Prostate gland (tissue), 2 donors: ENCODE data around the gene FSD2. TPM values are rescaled to one million over a fixed set of nuclear protein-coding genes. Genes with fewer than 3 reads are reported as not detected.
"Not testable (repeated sequence)": the region's sequence is repeated elsewhere in the genome, so short reads cannot be mapped to it uniquely, and the experiment has no call there.

Source experiments
- DNase-seq: peaks from one replicate; pipeline ENCODE4 v3.0.0-alpha.2; 2019; ENCODE audit warnings: low spot score
- H3K27ac ChIP-seq, 2 donors: fragments of 200-600 bp; sonication (generic); 2 replicates each; pipeline ENCODE4 v1.5.1; 2017 to 2019
- H3K27me3 ChIP-seq: fragments of 200-600 bp; sonication (generic); replicated peaks from 2 replicates; pipeline ENCODE4 v1.5.1; 2019; ENCODE audit not compliant: insufficient read depth
- H3K36me3 ChIP-seq, 2 donors: fragments of 200-600 bp; sonication (generic); 1 replicate in 1 of 2; 2 replicates in 1 of 2; pipeline versions ENCODE4 v1.5.1 to v1.8.1; 2017 to 2019
- H3K4me1 ChIP-seq: fragments of 200-600 bp; sonication (generic); replicated peaks from 2 replicates; pipeline ENCODE4 v1.5.1; 2019
- H3K4me3 ChIP-seq, 2 donors: fragments of 200-600 bp; sonication (generic); 2 replicates each; pipeline ENCODE4 v1.5.1; 2017 to 2019
- H3K9me3 ChIP-seq: fragments of 200-600 bp; sonication (generic); 2 replicates; pipeline ENCODE4 v1.5.1; 2017
- POLR2A ChIP-seq: fragments of 450-650 bp; IDR thresholded peaks from one replicate; pipeline ENCODE4 v1.6.1; 2016; ENCODE audit warnings: antibody characterized with exemption, mild to moderate bottlenecking
- POLR2AphosphoS5 ChIP-seq: sonication (generic); formaldehyde crosslinking; IDR thresholded peaks from one replicate; pipeline ENCODE4 v1.6.1; 2017; ENCODE audit warnings: antibody characterized with exemption
- WGBS: methylation state at CpG from one replicate; pipeline ENCODE4 v1.1.5; 2018; 5-methylcytosine and 5-hydroxymethylcytosine counted together
- intact Hi-C: fragments of 100-400 bp; cut with DNase I; formaldehyde crosslinking; loops from one replicate; pipeline ENCODE4 v1.14.2; 2022
- total RNA-seq, 2 donors: library from RNA; depleted of rRNA; stranded (reverse); fragments of >200 nt; gene quantifications; one replicate each; pipeline ENCODE4 v1.1.0, GENCODE V29; 2016
- TF ChIP-seq, protein P1 (sequence below), 4 experiments: fragments of 200-600 bp in 2 of 4; fragments of 450-650 bp in 2 of 4; sonication (generic) in 2 of 4; IDR thresholded peaks; 1 replicate in 3 of 4; 2 replicates in 1 of 4; pipeline ENCODE4 v1.5.1; 2016 to 2019; ENCODE audit warnings: antibody characterized with exemption in 4 of 4, mild to moderate bottlenecking in 2 of 4, moderate library complexity in 2 of 4

Gene FSD2
- total RNA-seq, 2 donors from 2014 or later, result 0.05 TPM; not detected in 1

DNA sequence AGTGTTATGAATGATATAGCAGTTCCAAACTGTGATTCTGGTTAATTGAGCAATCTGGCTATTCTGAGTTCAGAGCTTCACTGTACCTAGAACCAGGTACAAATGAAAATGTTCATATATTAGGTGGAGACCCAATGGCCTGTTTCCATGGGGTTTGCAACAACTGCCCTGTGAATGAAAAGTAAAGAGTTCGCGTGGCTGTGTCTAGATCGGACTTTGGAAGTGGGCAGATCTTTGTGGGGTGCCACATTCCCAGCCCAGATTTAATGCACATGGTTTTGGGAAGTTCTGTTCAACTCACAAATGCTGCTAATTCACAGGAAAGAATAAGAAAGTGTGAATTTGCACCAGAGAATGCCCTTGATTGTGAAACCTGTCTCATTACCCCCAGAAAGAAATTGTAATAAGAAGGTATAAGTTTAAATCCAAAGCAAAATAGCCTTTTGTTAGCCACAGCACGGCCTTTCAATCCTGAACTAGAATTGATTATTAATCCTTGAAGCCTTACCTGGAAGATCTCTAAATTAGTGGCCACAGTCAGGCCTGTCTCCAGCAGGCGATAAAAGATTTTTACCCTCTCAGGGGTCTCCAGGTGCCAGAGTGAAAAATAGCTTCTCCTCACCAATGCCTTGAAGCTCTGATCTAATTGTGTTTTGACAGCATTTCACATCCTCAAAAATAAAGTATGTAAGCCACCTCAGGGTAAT is 26.2 kb upstream of the FSD2 start:
- Histone ChIP-seq H3K27ac (no peak overlapping the region), H3K27me3 (no peaks in the 10 kb centered on the region), H3K4me1 (no peaks in the 10 kb centered on the region), H3K36me3 (peaks cover 6 to 26% of the 10 kb centered on the region in 2 donors), H3K9me3 (no peaks in the 10 kb centered on the region), H3K4me3 (no peak overlapping the region)
- DNase-seq, result no peak
- intact Hi-C loops, result no loop called here
- TF ChIP-seq POLR2A (no peak), POLR2AphosphoS5 (no peak)
- TF ChIP-seq, protein P1, sequence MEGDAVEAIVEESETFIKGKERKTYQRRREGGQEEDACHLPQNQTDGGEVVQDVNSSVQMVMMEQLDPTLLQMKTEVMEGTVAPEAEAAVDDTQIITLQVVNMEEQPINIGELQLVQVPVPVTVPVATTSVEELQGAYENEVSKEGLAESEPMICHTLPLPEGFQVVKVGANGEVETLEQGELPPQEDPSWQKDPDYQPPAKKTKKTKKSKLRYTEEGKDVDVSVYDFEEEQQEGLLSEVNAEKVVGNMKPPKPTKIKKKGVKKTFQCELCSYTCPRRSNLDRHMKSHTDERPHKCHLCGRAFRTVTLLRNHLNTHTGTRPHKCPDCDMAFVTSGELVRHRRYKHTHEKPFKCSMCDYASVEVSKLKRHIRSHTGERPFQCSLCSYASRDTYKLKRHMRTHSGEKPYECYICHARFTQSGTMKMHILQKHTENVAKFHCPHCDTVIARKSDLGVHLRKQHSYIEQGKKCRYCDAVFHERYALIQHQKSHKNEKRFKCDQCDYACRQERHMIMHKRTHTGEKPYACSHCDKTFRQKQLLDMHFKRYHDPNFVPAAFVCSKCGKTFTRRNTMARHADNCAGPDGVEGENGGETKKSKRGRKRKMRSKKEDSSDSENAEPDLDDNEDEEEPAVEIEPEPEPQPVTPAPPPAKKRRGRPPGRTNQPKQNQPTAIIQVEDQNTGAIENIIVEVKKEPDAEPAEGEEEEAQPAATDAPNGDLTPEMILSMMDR (IDR thresholded peaks at IDR 0.05), result no peak
- WGBS, result 91% methylated on average over 5 of the region's 5 CpGs

DNA sequence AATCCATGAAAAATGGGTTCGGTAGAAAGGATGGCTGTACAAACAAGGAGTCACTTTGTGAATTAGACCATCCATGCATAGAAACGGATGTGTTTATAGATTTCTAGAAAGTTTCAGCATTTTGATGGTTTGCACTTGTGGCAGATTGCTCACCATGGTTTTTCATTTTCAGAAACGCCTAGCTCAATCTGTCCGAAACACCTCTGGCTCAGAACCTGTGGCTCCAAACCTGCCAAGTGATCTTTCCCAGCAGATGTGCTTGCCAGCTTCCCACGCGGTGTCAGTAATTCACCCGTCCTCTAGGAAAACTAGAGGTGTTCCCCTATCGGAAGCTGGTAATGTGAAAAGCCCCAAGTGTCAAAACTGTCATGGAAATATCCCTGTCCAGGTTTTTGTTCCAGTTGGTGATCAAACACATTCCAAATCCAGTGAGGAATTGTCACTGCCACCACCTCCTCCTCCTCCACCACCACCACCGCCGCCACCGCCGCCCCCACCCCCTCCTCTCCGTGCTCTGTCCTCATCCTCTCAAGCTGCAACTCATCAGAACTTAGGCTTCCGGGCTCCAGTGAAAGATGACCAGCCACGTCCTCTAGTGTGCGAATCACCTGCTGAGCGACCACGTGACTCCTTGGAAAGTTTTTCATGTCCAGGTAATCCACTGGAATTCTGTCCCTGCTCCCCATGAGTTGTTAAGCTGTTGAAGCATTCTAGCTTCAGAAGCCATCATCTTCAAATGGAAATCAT is 24.7 kb upstream of the FSD2 start:
- H3K27ac ChIP-seq, result no peak overlapping the region
- WGBS, result 89% methylated on average over 17 of the region's 18 CpGs
- intact Hi-C loops, result no loop called here
- H3K9me3 ChIP-seq, result no peaks in the 10 kb centered on the region
- H3K36me3 ChIP-seq, result peaks cover 6 to 18% of the 10 kb centered on the region in 2 donors
- H3K27me3 ChIP-seq, result no peaks in the 10 kb centered on the region
- DNase-seq, result peak; percentile 3
- H3K4me3 ChIP-seq, result no peak overlapping the region
- no peaks in the 10 kb centered on the region for H3K4me1 ChIP-seq
- TF ChIP-seq, protein P1 (IDR thresholded peaks at IDR 0.05), result no peak
- no peak for TF ChIP-seq POLR2AphosphoS5
- TF ChIP-seq POLR2A, result no peak

DNA sequence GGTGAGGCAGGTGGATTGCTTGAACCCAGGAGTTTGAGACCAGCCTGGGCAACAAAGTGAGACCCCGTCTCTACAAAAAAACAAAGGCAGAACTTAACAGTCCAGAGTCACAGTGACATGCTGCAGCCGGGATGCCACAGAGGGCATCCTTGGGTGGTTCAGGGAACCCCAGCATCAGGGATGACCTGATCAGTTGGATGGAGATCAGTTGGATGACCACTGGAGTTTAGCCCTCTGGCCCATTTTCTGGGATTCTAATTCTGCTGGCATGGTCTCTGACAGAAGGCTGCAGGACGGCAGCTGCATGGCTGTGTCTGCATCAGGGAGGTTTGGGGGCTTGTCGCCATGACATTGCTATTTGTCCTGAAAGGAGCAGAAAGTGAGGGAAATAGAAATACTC is 23.4 kb upstream of the FSD2 start:
- DNase-seq, result peak; percentile 3
- Histone ChIP-seq H3K27ac (no peak overlapping the region), H3K27me3 (no peaks in the 10 kb centered on the region), H3K36me3 (peaks cover 6 to 7% of the 10 kb centered on the region in 2 donors), H3K4me1 (no peaks in the 10 kb centered on the region), H3K9me3 (no peaks in the 10 kb centered on the region), H3K4me3 (no peak overlapping the region)
- 95% methylated on average over 4 of the region's 4 CpGs for WGBS
- intact Hi-C loops, result no loop called here
- TF ChIP-seq POLR2A (no peak), POLR2AphosphoS5 (no peak)
- TF ChIP-seq, protein P1 (IDR thresholded peaks at IDR 0.05), result no peak

DNA sequence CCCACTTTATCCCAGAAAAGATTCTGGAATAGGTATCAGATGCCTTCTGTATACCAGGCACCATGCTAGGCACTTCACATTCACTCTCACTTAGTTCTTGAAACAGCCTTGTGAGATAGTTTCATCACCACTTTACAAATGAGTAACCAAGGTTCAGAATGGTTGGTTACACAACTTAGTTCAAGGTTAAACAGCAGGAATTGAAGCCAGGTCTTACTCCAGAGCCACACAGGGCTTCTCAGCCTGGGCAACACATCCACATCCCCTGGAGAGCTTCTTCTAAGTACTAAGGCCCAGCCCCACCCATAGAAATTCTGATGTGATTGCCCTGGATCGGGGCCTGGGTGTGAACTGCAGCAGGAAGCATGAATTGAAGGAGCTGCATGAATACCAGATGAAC is 22.2 kb upstream of the FSD2 start:
- no peak overlapping the region for H3K4me3 ChIP-seq
- peaks cover 0 to 6% of the 10 kb centered on the region in 2 donors for H3K36me3 ChIP-seq
- DNase-seq, result peak; percentile 0
- no peak overlapping the region for H3K27ac ChIP-seq
- H3K27me3 ChIP-seq, result no peaks in the 10 kb centered on the region
- H3K4me1 ChIP-seq, result no peaks in the 10 kb centered on the region
- no peaks in the 10 kb centered on the region for H3K9me3 ChIP-seq
- 80% methylated on average over 1 of the region's 1 CpG for WGBS
- intact Hi-C loops, result no loop called here
- TF ChIP-seq, protein P1 (IDR thresholded peaks at IDR 0.05), result no peak
- TF ChIP-seq POLR2A, result no peak

DNA sequence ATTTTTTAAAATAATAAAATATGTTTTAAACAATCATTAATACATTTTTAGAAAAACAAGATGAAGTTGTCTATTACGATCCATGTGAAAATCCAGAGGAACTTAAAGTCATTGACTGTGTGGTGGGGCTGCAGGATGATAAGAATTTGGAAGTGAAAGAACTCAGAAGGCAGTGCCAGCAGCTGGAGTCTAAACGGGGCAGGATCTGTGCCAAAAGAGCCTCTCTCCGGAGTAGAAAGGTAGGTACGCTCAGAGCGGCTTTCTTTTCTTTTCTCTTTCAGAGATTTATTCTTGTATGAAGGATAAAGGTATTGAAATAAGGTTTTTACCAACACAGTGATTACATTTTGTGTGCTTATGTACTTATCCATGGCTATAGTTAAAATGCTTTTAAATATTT is 17.2 kb upstream of the FSD2 start:
- intact Hi-C loops, result no loop called here
- H3K4me3 ChIP-seq, result no peak overlapping the region
- H3K36me3 ChIP-seq, result peaks cover 0 to 4% of the 10 kb centered on the region in 2 donors
- no peak for TF ChIP-seq POLR2AphosphoS5
- TF ChIP-seq, protein P1 (IDR thresholded peaks at IDR 0.05), result no peak
- TF ChIP-seq POLR2A, result no peak
- H3K27ac ChIP-seq, result no peak overlapping the region
- DNase-seq, result no peak
- no peaks in the 10 kb centered on the region for H3K4me1 ChIP-seq
- no peaks in the 10 kb centered on the region for H3K9me3 ChIP-seq
- 73% methylated on average over 5 of the region's 5 CpGs for WGBS
- no peaks in the 10 kb centered on the region for H3K27me3 ChIP-seq

DNA sequence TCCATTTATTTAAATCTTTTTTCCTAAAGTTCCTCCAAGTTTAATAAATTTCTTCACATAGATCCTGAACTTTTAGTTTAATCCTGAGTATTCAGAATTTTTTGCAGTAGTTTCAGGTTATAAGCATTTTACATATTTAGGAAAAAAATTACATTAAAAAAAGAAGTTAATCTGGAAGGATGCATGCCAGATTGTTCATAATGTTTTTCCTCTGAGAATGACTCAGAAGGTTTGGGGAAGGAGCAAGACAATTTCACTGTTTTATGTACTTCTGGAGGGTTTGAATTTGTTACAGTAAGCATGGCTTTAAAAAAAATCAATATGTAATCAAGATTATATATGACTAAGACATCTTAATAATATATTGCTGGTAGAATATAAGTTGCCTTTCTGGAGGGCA is 16.0 kb upstream of the FSD2 start:
- H3K4me3 ChIP-seq, intact Hi-C loops, DNase-seq, H3K27ac ChIP-seq, H3K27me3 ChIP-seq, H3K4me1 ChIP-seq, H3K36me3 ChIP-seq, H3K9me3 ChIP-seq: not testable (repeated sequence)

DNA sequence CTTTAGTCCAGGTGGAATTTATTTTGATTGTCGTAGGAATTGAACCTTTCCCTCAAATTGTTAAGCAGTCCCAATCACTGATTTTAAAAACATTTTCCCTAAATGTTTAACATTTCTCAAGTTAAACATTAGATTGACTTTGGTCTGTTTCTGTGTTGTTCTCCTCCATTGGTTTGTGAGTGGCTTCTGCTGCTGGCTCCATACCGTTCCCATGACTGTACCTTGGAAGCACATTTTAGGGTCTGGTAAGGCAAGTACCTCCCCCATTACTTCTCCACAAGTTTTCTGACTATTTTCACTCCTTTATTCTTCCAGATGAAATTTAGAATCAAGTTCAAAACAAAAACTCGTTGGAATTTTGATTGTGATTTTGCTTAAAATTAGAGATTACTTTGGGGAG is 15.5 kb upstream of the FSD2 start:
- H3K9me3 ChIP-seq, H3K4me3 ChIP-seq, DNase-seq, H3K4me1 ChIP-seq, H3K27me3 ChIP-seq, H3K36me3 ChIP-seq, H3K27ac ChIP-seq, intact Hi-C loops: not testable (repeated sequence)
- 81% methylated on average over 3 of the region's 3 CpGs for WGBS
